DND-41 (cell line): Measurements from ENCODE around the gene PER2.

ENCODE experiments used
- EZH2 ChIP-seq: IDR thresholded peaks from 3 replicates; pipeline ENCODE4 v1.6.1; 2012; ENCODE audit warnings: borderline replicate concordance, low read depth, mild to moderate bottlenecking, moderate library complexity, low read length, inconsistent platforms; ENCODE audit not compliant: severe bottlenecking
- TF ChIP-seq, protein P1 (sequence below): IDR thresholded peaks from 2 replicates; pipeline ENCODE4 v1.5.1; 2012; ENCODE audit warnings: borderline replicate concordance, low read length, moderate library complexity, mild to moderate bottlenecking; ENCODE audit not compliant: poor library complexity, severe bottlenecking; ENCODE audit errors: extremely low read depth

- TF ChIP-seq, protein P1, sequence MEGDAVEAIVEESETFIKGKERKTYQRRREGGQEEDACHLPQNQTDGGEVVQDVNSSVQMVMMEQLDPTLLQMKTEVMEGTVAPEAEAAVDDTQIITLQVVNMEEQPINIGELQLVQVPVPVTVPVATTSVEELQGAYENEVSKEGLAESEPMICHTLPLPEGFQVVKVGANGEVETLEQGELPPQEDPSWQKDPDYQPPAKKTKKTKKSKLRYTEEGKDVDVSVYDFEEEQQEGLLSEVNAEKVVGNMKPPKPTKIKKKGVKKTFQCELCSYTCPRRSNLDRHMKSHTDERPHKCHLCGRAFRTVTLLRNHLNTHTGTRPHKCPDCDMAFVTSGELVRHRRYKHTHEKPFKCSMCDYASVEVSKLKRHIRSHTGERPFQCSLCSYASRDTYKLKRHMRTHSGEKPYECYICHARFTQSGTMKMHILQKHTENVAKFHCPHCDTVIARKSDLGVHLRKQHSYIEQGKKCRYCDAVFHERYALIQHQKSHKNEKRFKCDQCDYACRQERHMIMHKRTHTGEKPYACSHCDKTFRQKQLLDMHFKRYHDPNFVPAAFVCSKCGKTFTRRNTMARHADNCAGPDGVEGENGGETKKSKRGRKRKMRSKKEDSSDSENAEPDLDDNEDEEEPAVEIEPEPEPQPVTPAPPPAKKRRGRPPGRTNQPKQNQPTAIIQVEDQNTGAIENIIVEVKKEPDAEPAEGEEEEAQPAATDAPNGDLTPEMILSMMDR = no peak
- TF ChIP-seq EZH2 = no peak
These were observed 2.5 kb upstream of the PER2 start for GRCh38 chr2:238290715-238291549.
